CD4-positive, alpha-beta T cell (primary cell): Measurements from ENCODE around the gene THSD7B. TPM values are rescaled to one million over a fixed set of nuclear protein-coding genes. Genes with fewer than 3 reads are reported as not detected.

ENCODE experiments used
- ATAC-seq: fragments of 200-7000 bp; cut with Tn5 transposase; one replicate; pipeline ENCODE4 v1.10.0; 2022; ENCODE audit warnings: mild to moderate bottlenecking; ENCODE audit not compliant: poor library complexity
- CTCF ChIA-PET: fragments of 350-600 bp; sonication (Branson Sonifier 250); formaldehyde crosslinking; loops from one replicate; lab custom pipeline; 2021; ENCODE audit warnings: antibody characterized with exemption, inconsistent platforms; lab: Charles Lee
- POLR2A ChIA-PET: fragments of 350-600 bp; sonication (Branson Sonifier 250); formaldehyde crosslinking; loops from one replicate; lab custom pipeline; 2021; ENCODE audit warnings: antibody characterized with exemption, inconsistent platforms; lab: Charles Lee
- DNase-seq, 14 experiments: peaks; one replicate each; pipeline ENCODE4 v3.0.0-alpha.2; 2013 to 2020; ENCODE audit warnings: mixed read lengths in 2 of 14
- H3K27ac ChIP-seq, 2 donors: one replicate each; pipeline versions ENCODE4 v1.5.1 to v1.7.0; 2013; ENCODE audit warnings: low read length in 2 of 2, low read depth in 1 of 2, mild to moderate bottlenecking in 1 of 2
- H3K27me3 ChIP-seq, 2 experiments: 1 replicate in 1 of 2; 2 replicates in 1 of 2; pipeline versions ENCODE4 v1.6.1 to v1.7.0; 2013; ENCODE audit warnings: low read length in 2 of 2, control low read depth in 1 of 2, mild to moderate bottlenecking in 1 of 2, moderate library complexity in 1 of 2; ENCODE audit not compliant: insufficient read depth in 2 of 2, control insufficient read depth in 1 of 2
- H3K36me3 ChIP-seq: one replicate; pipeline ENCODE4 v1.6.1; 2013; ENCODE audit warnings: low read length, control low read depth; ENCODE audit not compliant: insufficient read depth
- H3K4me1 ChIP-seq: one replicate; pipeline ENCODE4 v1.6.1; 2013; ENCODE audit warnings: low read length, control low read depth; ENCODE audit not compliant: insufficient read depth
- H3K4me3 ChIP-seq: one replicate; pipeline ENCODE4 v1.5.1; 2013; ENCODE audit warnings: mild to moderate bottlenecking, low read length, moderate library complexity
- H3K9me3 ChIP-seq, 2 experiments: 1 replicate in 1 of 2; 2 replicates in 1 of 2; pipeline versions ENCODE4 v1.6.1 to v1.7.0; 2013; ENCODE audit warnings: low read length in 2 of 2, mild to moderate bottlenecking in 2 of 2, control low read depth in 1 of 2, moderate library complexity in 1 of 2; ENCODE audit not compliant: control insufficient read depth in 1 of 2, insufficient read depth in 1 of 2
- H3K27ac Mint-ChIP-seq: one replicate; pipeline ENCODE4 v1.8.0; 2020; ENCODE audit warnings: mixed read lengths
- H3K27me3 Mint-ChIP-seq: one replicate; pipeline ENCODE4 v1.8.0; 2021; ENCODE audit warnings: mixed read lengths
- H3K36me3 Mint-ChIP-seq: one replicate; pipeline ENCODE4 v1.8.0; 2021; ENCODE audit warnings: low read depth, mixed read lengths
- H3K4me1 Mint-ChIP-seq: one replicate; pipeline ENCODE4 v1.8.0; 2021; ENCODE audit warnings: low read depth, mixed read lengths
- H3K4me3 Mint-ChIP-seq: one replicate; pipeline ENCODE4 v1.8.0; 2020; ENCODE audit warnings: mild to moderate bottlenecking, mixed read lengths
- H3K9me3 Mint-ChIP-seq: one replicate; pipeline ENCODE4 v1.8.0; 2020; ENCODE audit warnings: mixed read lengths
- intact Hi-C, 2 experiments: fragments of 100-400 bp; cut with DNase I in 1 of 2; cut with micrococcal nuclease in 1 of 2; formaldehyde crosslinking; loops; one replicate each; pipeline versions ENCODE4 v1.15.1 to v1.9.0; 2023 to 2025; cut with DNase I, micrococcal nuclease
- total RNA-seq, 174 experiments: library from RNA in 2 of 174; stranded (reverse) in 2 of 174; gene quantifications; one replicate each; pipeline ENCODE4 v1.2.3 and lab custom pipeline; 2021 to 2026
- TF ChIP-seq, protein P1 (sequence below): fragments of 200-600 bp; IDR thresholded peaks from one replicate; pipeline ENCODE4 v1.8.0; 2022; ENCODE audit warnings: antibody characterized with exemption, mild to moderate bottlenecking

THSD7B gene
- total RNA-seq, 2 experiments from 2014 or later: not detected

DNA sequence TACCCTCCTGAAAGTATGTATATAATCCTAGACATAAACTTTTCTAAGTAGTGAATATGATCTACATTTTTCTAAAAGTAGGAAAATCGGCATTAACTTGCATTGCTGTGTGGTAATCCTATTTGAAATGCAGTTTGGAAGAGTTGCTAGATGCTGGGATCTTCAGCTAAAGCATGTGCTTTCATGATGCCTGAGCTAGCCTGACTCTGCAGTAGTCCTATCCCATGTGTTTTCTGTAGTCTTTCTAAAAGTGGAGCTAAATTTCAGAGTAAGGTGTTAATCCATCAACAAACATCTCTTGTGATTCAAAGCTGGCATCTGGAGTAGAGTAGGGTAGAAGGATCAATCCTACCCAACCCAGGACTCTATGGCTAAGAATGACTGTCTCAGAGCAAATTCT is 229.4 kb downstream of the THSD7B start:
- H3K27ac ChIP-seq: no peak overlapping the region
- peaks cover 0 to 5% of the 10 kb centered on the region in 2 experiments for H3K9me3 ChIP-seq
- Mint-ChIP-seq H3K4me3 (no peak overlapping the region), H3K9me3 (no peaks in the 10 kb centered on the region), H3K27ac (no peak overlapping the region), H3K36me3 (no peaks in the 10 kb centered on the region), H3K27me3 (no peaks in the 10 kb centered on the region), H3K4me1 (no peaks in the 10 kb centered on the region)
- TF ChIP-seq, protein P1, sequence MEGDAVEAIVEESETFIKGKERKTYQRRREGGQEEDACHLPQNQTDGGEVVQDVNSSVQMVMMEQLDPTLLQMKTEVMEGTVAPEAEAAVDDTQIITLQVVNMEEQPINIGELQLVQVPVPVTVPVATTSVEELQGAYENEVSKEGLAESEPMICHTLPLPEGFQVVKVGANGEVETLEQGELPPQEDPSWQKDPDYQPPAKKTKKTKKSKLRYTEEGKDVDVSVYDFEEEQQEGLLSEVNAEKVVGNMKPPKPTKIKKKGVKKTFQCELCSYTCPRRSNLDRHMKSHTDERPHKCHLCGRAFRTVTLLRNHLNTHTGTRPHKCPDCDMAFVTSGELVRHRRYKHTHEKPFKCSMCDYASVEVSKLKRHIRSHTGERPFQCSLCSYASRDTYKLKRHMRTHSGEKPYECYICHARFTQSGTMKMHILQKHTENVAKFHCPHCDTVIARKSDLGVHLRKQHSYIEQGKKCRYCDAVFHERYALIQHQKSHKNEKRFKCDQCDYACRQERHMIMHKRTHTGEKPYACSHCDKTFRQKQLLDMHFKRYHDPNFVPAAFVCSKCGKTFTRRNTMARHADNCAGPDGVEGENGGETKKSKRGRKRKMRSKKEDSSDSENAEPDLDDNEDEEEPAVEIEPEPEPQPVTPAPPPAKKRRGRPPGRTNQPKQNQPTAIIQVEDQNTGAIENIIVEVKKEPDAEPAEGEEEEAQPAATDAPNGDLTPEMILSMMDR: no peak
- no peak for ATAC-seq
- CTCF ChIA-PET: no interaction called here
- H3K27me3 ChIP-seq: no peaks in the 10 kb centered on the region
- POLR2A ChIA-PET: no interaction called here
- H3K4me3 ChIP-seq: no peak overlapping the region
- H3K36me3 ChIP-seq: no peaks in the 10 kb centered on the region
- DNase-seq: no peak
- H3K4me1 ChIP-seq: no peaks in the 10 kb centered on the region
- intact Hi-C loops: no loop called here

DNA sequence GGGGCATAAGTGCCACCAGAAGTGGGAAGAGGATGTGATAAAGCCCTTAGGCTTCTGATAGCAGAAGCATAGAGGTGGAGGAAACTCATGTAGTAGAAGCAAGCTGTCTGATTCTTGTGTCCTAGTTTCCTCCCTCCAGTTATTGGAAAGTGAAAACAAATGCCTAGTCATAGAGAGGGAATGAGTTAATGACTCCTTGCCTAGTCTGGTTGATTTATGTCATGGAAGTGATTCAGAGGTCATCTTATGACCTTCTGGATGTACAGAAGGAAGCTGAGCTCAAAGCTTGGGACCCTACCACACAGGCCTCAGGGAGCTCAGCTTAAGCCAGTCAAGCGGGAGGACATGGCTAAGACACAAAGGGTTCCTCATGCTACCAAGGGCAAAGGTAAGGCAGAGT is 232.2 kb downstream of the THSD7B start:
- POLR2A ChIA-PET: no interaction called here
- Histone ChIP-seq H3K27ac (no peak overlapping the region), H3K9me3 (peaks cover 0 to 5% of the 10 kb centered on the region in 2 experiments), H3K27me3 (no peaks in the 10 kb centered on the region), H3K4me1 (no peaks in the 10 kb centered on the region), H3K4me3 (no peak overlapping the region), H3K36me3 (no peaks in the 10 kb centered on the region)
- no peaks in the 10 kb centered on the region for H3K9me3 Mint-ChIP-seq
- TF ChIP-seq, protein P1: no peak
- H3K36me3 Mint-ChIP-seq: no peaks in the 10 kb centered on the region
- H3K4me1 Mint-ChIP-seq: no peaks in the 10 kb centered on the region
- DNase-seq (no peak), ATAC-seq (no peak)
- CTCF ChIA-PET: interaction anchor here (0.7 kb wide), 1 partner anchor 8 kb away, joined by 4 read pairs; no protein-coding TSS in a partner anchor
- intact Hi-C loops: no loop called here
- H3K27ac Mint-ChIP-seq: no peak overlapping the region
- no peaks in the 10 kb centered on the region for H3K27me3 Mint-ChIP-seq
- no peak overlapping the region for H3K4me3 Mint-ChIP-seq

DNA sequence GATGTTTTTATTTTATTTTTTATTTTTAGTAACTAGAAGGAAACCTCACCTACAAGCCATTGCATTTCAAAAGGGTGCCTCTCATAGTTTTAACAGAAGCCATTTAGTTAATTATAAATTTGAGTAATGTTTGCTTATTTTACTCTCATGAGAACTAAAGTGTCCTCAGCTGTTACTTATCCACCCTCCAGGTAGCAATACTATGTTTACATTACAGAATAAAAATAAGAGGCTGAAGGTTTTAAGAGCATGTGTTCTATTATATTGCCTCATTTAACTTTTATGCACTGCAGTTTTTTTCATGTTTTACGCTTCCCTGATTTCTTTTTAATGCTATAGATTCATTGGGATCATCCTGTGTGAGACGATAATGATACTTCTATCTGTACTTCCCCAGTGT is 235.5 kb downstream of the THSD7B start:
- Histone ChIP-seq H3K4me1 (no peaks in the 10 kb centered on the region), H3K4me3 (no peak overlapping the region), H3K27ac (no peak overlapping the region), H3K27me3 (no peaks in the 10 kb centered on the region), H3K9me3 (no peaks in the 10 kb centered on the region), H3K36me3 (no peaks in the 10 kb centered on the region)
- H3K4me3 Mint-ChIP-seq: no peak overlapping the region
- TF ChIP-seq, protein P1: no peak
- no peak overlapping the region for H3K27ac Mint-ChIP-seq
- H3K36me3 Mint-ChIP-seq: no peaks in the 10 kb centered on the region
- H3K9me3 Mint-ChIP-seq: no peaks in the 10 kb centered on the region
- H3K27me3 Mint-ChIP-seq: no peaks in the 10 kb centered on the region
- H3K4me1 Mint-ChIP-seq: no peaks in the 10 kb centered on the region
- POLR2A ChIA-PET: no interaction called here
- ATAC-seq: no peak
- intact Hi-C loops: no loop called here
- DNase-seq: no peak
- CTCF ChIA-PET: no interaction called here
